B cell (primary cell): ENCODE data around the gene IER3. TPM values are rescaled to one million over a fixed set of nuclear protein-coding genes. Genes with fewer than 3 reads are reported as not detected.
A peak's percentile ranks its signal among the peaks of the same experiment; 100 is the strongest.

Experiments used
- ATAC-seq: fragments of 200-7000 bp; cut with Tn5 transposase; one replicate; pipeline ENCODE4 v1.10.0; 2021; ENCODE audit warnings: low read depth, mild to moderate bottlenecking, moderate number of reproducible peaks, moderate library complexity
- CTCF ChIA-PET: fragments of 350-600 bp; sonication (Branson Sonifier 250); formaldehyde crosslinking; loops from one replicate; lab custom pipeline; 2021; ENCODE audit warnings: antibody characterized with exemption, inconsistent platforms; lab: Charles Lee
- POLR2A ChIA-PET: fragments of 350-600 bp; sonication (Branson Sonifier 250); formaldehyde crosslinking; loops from one replicate; lab custom pipeline; 2021; ENCODE audit warnings: antibody characterized with exemption; lab: Charles Lee
- DNase-seq: peaks from one replicate; pipeline ENCODE4 v3.0.0; 2013
- H2AFZ ChIP-seq: 2 replicates; pipeline ENCODE4 v1.6.1; 2012; ENCODE audit warnings: mild to moderate bottlenecking, low read depth, low read length; ENCODE audit not compliant: insufficient read depth, poor library complexity, severe bottlenecking
- H3K27ac ChIP-seq, 2 donors: 1 replicate in 1 of 2; 2 replicates in 1 of 2; pipeline ENCODE4 v1.5.1; 2012 to 2013; ENCODE audit warnings: low read length in 2 of 2, mild to moderate bottlenecking in 2 of 2, moderate library complexity in 1 of 2
- H3K27me3 ChIP-seq, 4 experiments: fragments of 200-600 bp in 1 of 4; sonication (generic) in 1 of 4; replicated peaks in 1 of 4; 1 replicate in 2 of 4; 2 replicates in 2 of 4; pipeline versions ENCODE4 v1.6.1 to v1.7.0; 2013 to 2016; ENCODE audit warnings: low read length in 3 of 4, mild to moderate bottlenecking in 2 of 4, mixed read lengths in 1 of 4, moderate library complexity in 1 of 4; ENCODE audit not compliant: insufficient read depth in 4 of 4, control insufficient read depth in 3 of 4; ENCODE audit errors: control extremely low read depth in 1 of 4
- H3K36me3 ChIP-seq, 2 experiments: replicated peaks in 1 of 2; 1 replicate in 1 of 2; 2 replicates in 1 of 2; pipeline versions ENCODE4 v1.6.1 to v1.7.1; 2013; ENCODE audit warnings: low read length in 1 of 2; ENCODE audit not compliant: insufficient read depth in 2 of 2, control insufficient read depth in 1 of 2; ENCODE audit errors: control extremely low read depth in 1 of 2, extremely low read depth in 1 of 2
- H3K4me1 ChIP-seq, 2 donors: fragments of 200-600 bp in 1 of 2; sonication (generic) in 1 of 2; 1 replicate in 1 of 2; 2 replicates in 1 of 2; pipeline versions ENCODE4 v1.5.1 to v1.6.1; 2013 to 2017; ENCODE audit warnings: low read length in 2 of 2; ENCODE audit not compliant: control insufficient read depth in 2 of 2, insufficient read depth in 2 of 2
- H3K4me2 ChIP-seq: replicated peaks from 2 replicates; pipeline ENCODE3; 2012; ENCODE audit warnings: mild to moderate bottlenecking, low read depth, low read length; ENCODE audit not compliant: poor library complexity, severe bottlenecking
- H3K4me3 ChIP-seq, 5 experiments: fragments of 200-600 bp in 1 of 5; sonication (generic) in 1 of 5; 1 replicate in 3 of 5; 2 replicates in 2 of 5; pipeline versions ENCODE4 v1.5.1 to v1.7.0; 2011 to 2016; ENCODE audit warnings: low read length in 4 of 5, mild to moderate bottlenecking in 4 of 5, low read depth in 2 of 5, control low read depth in 1 of 5, moderate library complexity in 1 of 5; ENCODE audit not compliant: insufficient read depth in 1 of 5; ENCODE audit errors: control extremely low read depth in 1 of 5, extremely low read depth in 1 of 5
- H3K79me2 ChIP-seq: fragments of 200-600 bp; sonication (generic); one replicate; pipeline ENCODE4 v1.6.0; 2016; ENCODE audit warnings: low read length; ENCODE audit not compliant: control insufficient read depth, insufficient read depth
- H3K9ac ChIP-seq: fragments of 200-600 bp; sonication (generic); 2 replicates; pipeline ENCODE4 v1.6.1; 2017; ENCODE audit warnings: mild to moderate bottlenecking, low read length, moderate library complexity
- H3K9me3 ChIP-seq, 3 donors: one replicate each; pipeline versions ENCODE4 v1.6.1 to v1.7.1; 2013; ENCODE audit warnings: low read length in 2 of 3; ENCODE audit not compliant: control insufficient read depth in 2 of 3, insufficient read depth in 1 of 3; ENCODE audit errors: control extremely low read depth in 1 of 3
- H4K20me1 ChIP-seq: 2 replicates; pipeline ENCODE4 v1.6.0; 2012; ENCODE audit warnings: mild to moderate bottlenecking, low read length; ENCODE audit not compliant: insufficient read depth, control insufficient read depth, poor library complexity, severe bottlenecking
- H3K27ac Mint-ChIP-seq: one replicate; pipeline ENCODE4 v1.8.0; 2021; ENCODE audit warnings: mixed read lengths
- H3K27me3 Mint-ChIP-seq: one replicate; pipeline ENCODE4 v1.8.0; 2021; ENCODE audit warnings: mixed read lengths
- H3K4me1 Mint-ChIP-seq: one replicate; pipeline ENCODE4 v1.8.0; 2021; ENCODE audit warnings: mixed read lengths
- H3K4me3 Mint-ChIP-seq: one replicate; pipeline ENCODE4 v1.8.0; 2021; ENCODE audit warnings: mixed read lengths
- H3K9me3 Mint-ChIP-seq: one replicate; pipeline ENCODE4 v1.8.0; 2022; ENCODE audit warnings: mixed read lengths; ENCODE audit not compliant: insufficient read depth
- CTCF ChIP-seq: fragments of 200-600 bp; IDR thresholded peaks from one replicate; pipeline ENCODE4 v1.8.0; 2022; ENCODE audit warnings: antibody characterized with exemption, mild to moderate bottlenecking
- EZH2 ChIP-seq: IDR thresholded peaks from 2 replicates; pipeline ENCODE4 v1.6.1; 2012; ENCODE audit warnings: borderline replicate concordance, low read depth, mild to moderate bottlenecking, moderate library complexity, low read length; ENCODE audit not compliant: insufficient read depth, poor library complexity, severe bottlenecking
- WGBS: methylation state at CpG from one replicate; pipeline ENCODE4 v1.1.5; 2013; ENCODE audit warnings: missing lambda C conversion rate; ENCODE audit not compliant: insufficient coverage; 5-methylcytosine and 5-hydroxymethylcytosine counted together
- intact Hi-C: fragments of 100-400 bp; cut with micrococcal nuclease; formaldehyde crosslinking; loops from one replicate; pipeline ENCODE4 v1.10.0; 2022
- polyA plus RNA-seq: library from polyadenylated mRNA; depleted of rRNA; stranded (reverse); fragments of >200 nt; gene quantifications from 2 replicates; pipeline ENCODE4 v1.2.3, GENCODE V29; 2012
- total RNA-seq, 2 donors: library from RNA; stranded (reverse); fragments of 120-200 nt in 1 of 2; gene quantifications; 1 replicate in 1 of 2; 2 replicates in 1 of 2; pipeline versions ENCODE4 v1.2.3 to v1.2.4, GENCODE V29; 2013 to 2022

The IER3 gene
- total and polyA plus RNA-seq, 2 donors (not counting 1 experiment from before 2014, with no cell fraction given), result 3.7 to 4.2 TPM

- Histone ChIP-seq H4K20me1 (peaks cover 11% of the 10 kb centered on the region), H3K9me3 (no peaks in the 10 kb centered on the region), H2AFZ (peak overlapping the region; percentile 67), H3K27ac (no peak overlapping the region), H3K4me3 (peak overlapping the region in 3 of 5 experiments; percentile 5 to 29 (median 25)), H3K79me2 (peaks cover 64% of the 10 kb centered on the region), H3K9ac (peak overlapping the region; percentile 28), H3K4me2 (peak overlapping the region; percentile 79), H3K36me3 (peaks cover 3 to 31% of the 10 kb centered on the region in 2 experiments), H3K4me1 (peaks cover 22 to 23% of the 10 kb centered on the region in 2 donors), H3K27me3 (no peaks in the 10 kb centered on the region)
- no peaks in the 10 kb centered on the region for H3K9me3 Mint-ChIP-seq
- peak overlapping the region; percentile 40 for H3K4me3 Mint-ChIP-seq
- peaks cover 25% of the 10 kb centered on the region for H3K4me1 Mint-ChIP-seq
- ChIA-PET CTCF (interaction anchor here (0.5 to 22.5 kb wide), 46 partner anchors 8 to 372 kb away, joined by 3 to 963 read pairs (median 4); partner anchors contain the start of genes ABCF1, ATAT1, C6orf136 and DHX16), POLR2A (interaction anchor here (0.5 to 2.2 kb wide), 9 partner anchors 8 to 249 kb away, joined by 3 to 14 read pairs (median 4); partner anchors contain the start of gene DHX16)
- no peaks in the 10 kb centered on the region for H3K27me3 Mint-ChIP-seq
- intact Hi-C loops, result loop anchor here (1.0 to 2.0 kb wide), 3 partner anchors 105 to 248 kb away; partner anchors contain the start of gene ATAT1
- peak; percentile 89 for ATAC-seq
- peak overlapping the region; percentile 42 for H3K27ac Mint-ChIP-seq
- DNase-seq, result peak; percentile 86
- TF ChIP-seq CTCF (peak; percentile 77), EZH2 (no peak)
- WGBS, result 19% methylated on average over 21 of the region's 30 CpGs
Measured at GRCh38 chr6:30730601-30731435, 13.5 kb downstream of the IER3 start.
